ENCODE results near the gene DPP10.

DPP10 gene

DNA sequence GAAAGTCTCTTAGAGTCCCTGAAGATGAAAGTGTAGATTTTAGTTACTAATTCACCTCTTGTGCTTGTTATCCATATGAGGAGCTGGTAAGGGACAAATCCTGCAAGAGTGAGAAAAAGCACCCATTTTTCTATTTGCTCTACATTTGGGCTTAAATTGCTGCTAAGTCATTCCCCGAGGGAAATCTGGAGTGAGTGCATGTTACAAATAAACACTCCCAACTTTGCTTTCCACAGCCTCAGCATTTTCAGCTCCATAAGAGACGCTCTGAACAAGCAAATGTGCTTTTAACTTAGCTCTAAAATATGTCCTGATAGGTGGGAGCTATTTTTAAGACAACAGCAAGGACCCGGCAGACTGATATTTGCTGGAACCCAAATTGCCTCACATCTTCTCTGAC, 126.7 kb downstream of the DPP10 start:
- TF ChIP-seq FOXP2 (optimal IDR thresholded peaks at IDR 0.05; ENCODE audit: borderline replicate concordance, extremely low read depth, extremely low read length, insufficient read depth) (no peak), SIN3A (IDR thresholded peaks at IDR 0.05; ENCODE audit: borderline replicate concordance, insufficient read depth, low read length) (no peak), TAF1 (IDR thresholded peaks at IDR 0.05; ENCODE audit: borderline replicate concordance, insufficient read depth, low read length) (no peak), POLR2AphosphoS5 (IDR thresholded peaks at IDR 0.05; ENCODE audit: low read depth, low read length) (no peak)
- TF ChIP-seq, protein P1, sequence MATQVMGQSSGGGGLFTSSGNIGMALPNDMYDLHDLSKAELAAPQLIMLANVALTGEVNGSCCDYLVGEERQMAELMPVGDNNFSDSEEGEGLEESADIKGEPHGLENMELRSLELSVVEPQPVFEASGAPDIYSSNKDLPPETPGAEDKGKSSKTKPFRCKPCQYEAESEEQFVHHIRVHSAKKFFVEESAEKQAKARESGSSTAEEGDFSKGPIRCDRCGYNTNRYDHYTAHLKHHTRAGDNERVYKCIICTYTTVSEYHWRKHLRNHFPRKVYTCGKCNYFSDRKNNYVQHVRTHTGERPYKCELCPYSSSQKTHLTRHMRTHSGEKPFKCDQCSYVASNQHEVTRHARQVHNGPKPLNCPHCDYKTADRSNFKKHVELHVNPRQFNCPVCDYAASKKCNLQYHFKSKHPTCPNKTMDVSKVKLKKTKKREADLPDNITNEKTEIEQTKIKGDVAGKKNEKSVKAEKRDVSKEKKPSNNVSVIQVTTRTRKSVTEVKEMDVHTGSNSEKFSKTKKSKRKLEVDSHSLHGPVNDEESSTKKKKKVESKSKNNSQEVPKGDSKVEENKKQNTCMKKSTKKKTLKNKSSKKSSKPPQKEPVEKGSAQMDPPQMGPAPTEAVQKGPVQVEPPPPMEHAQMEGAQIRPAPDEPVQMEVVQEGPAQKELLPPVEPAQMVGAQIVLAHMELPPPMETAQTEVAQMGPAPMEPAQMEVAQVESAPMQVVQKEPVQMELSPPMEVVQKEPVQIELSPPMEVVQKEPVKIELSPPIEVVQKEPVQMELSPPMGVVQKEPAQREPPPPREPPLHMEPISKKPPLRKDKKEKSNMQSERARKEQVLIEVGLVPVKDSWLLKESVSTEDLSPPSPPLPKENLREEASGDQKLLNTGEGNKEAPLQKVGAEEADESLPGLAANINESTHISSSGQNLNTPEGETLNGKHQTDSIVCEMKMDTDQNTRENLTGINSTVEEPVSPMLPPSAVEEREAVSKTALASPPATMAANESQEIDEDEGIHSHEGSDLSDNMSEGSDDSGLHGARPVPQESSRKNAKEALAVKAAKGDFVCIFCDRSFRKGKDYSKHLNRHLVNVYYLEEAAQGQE (IDR thresholded peaks at IDR 0.05; ENCODE audit: insufficient read depth in 1 of 2, low read depth in 2 of 2, low read length in 2 of 2) = no peak

DNA sequence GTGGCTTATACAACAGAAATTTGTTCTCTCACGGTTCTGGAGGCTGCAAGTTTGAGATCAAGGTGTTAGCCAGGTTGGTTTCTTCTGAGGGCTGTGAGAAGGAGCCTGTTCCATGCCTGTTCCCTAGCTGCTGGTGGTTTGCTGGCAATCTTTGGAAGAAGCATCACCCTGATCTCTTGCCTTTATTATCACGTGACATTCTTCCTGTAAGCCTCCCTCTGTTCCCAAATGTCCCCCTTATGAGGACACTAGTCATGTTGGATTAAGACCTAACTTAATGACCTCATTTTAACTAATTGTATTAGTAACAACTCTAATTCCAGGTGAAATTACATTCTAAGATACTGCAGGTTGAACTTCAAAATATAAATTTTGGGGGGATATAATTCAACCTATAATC, 135.2 kb downstream of the DPP10 start:
- TF ChIP-seq SIN3A (IDR thresholded peaks at IDR 0.05; ENCODE audit: borderline replicate concordance, insufficient read depth, low read length) (no peak), POLR2AphosphoS5 (IDR thresholded peaks at IDR 0.05; ENCODE audit: low read depth, low read length) (no peak), FOXP2 (optimal IDR thresholded peaks at IDR 0.05; ENCODE audit: borderline replicate concordance, extremely low read depth, extremely low read length, insufficient read depth) (no peak), TAF1 (IDR thresholded peaks at IDR 0.05; ENCODE audit: borderline replicate concordance, insufficient read depth, low read length) (no peak)
- TF ChIP-seq, protein P1 (IDR thresholded peaks at IDR 0.05; ENCODE audit: insufficient read depth in 1 of 2, low read depth in 2 of 2, low read length in 2 of 2) = no peak

DNA sequence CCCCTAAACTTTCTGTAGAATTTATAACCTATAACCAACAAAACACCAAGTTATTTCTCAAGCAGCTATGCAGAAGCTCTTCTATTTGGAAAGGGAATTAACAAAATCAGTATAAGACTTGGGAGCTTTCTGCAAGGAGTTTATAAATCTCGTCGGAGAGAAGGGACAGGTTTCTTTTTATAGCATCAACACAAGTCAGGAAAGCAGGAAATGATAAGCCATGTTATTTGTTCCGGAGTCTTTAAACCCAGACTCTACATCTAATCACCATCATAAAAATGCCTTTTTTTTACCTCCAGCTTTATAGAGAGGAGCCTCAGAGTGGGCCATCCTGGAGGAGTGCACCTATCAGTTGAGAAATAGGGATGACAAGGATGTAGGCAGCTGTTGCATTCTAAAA, 137.1 kb downstream of the DPP10 start:
- TF ChIP-seq TAF1 (IDR thresholded peaks at IDR 0.05; ENCODE audit: borderline replicate concordance, insufficient read depth, low read length) = no peak
- no peak for TF ChIP-seq FOXP2 (optimal IDR thresholded peaks at IDR 0.05; ENCODE audit: borderline replicate concordance, extremely low read depth, extremely low read length, insufficient read depth)
- TF ChIP-seq SIN3A (IDR thresholded peaks at IDR 0.05; ENCODE audit: borderline replicate concordance, insufficient read depth, low read length) = no peak
- TF ChIP-seq, protein P1 (IDR thresholded peaks at IDR 0.05; ENCODE audit: insufficient read depth in 1 of 2, low read depth in 2 of 2, low read length in 2 of 2) = no peak
- no peak for TF ChIP-seq POLR2AphosphoS5 (IDR thresholded peaks at IDR 0.05; ENCODE audit: low read depth, low read length)

DNA sequence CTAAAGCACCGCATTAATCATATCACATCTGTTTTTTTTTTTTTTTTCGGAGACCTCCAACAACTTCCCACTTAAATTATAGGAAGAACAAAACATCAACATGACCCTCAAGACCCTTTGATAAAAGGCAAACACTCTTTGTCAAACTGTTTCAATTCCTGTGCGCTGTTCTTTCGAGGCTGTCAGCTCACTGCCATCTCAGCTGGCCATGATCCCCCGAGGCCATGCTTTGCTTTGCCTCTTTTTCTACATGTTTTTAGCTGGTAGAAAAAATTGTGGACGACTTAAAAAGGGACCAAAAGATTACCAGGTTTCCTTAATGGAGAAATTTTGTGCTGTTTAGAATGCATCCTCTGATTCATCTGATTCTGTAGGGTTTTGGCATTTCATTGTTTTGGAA, 138.2 kb downstream of the DPP10 start:
- TF ChIP-seq POLR2AphosphoS5 (IDR thresholded peaks at IDR 0.05; ENCODE audit: low read depth, low read length) (no peak), FOXP2 (optimal IDR thresholded peaks at IDR 0.05; ENCODE audit: borderline replicate concordance, extremely low read depth, extremely low read length, insufficient read depth) (no peak), TAF1 (IDR thresholded peaks at IDR 0.05; ENCODE audit: borderline replicate concordance, insufficient read depth, low read length) (no peak), SIN3A (IDR thresholded peaks at IDR 0.05; ENCODE audit: borderline replicate concordance, insufficient read depth, low read length) (no peak)
- TF ChIP-seq, protein P1 (IDR thresholded peaks at IDR 0.05; ENCODE audit: insufficient read depth in 1 of 2, low read depth in 2 of 2, low read length in 2 of 2) = no peak

DNA sequence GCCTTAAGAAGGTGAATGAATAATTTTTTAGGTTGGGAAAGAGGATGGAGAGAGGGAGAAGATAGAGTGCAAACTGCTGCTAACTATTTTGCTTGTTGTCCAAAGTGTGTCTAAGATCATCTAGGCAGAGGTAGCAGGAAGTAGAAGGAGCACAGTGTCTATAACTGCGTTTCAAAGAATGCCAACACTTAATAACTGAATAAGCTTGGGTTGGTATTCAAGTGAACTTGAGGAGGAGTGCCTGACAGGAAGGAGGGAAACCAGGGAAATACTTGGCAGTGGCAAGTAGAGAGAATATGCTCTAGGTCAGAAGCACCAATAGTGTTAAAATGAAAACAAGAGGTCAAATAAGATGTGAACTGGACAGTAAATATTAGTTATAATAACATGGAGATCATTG, 155.9 kb downstream of the DPP10 start:
- TF ChIP-seq, protein P1 (IDR thresholded peaks at IDR 0.05; ENCODE audit: insufficient read depth in 1 of 2, low read depth in 2 of 2, low read length in 2 of 2) = no peak
- TF ChIP-seq FOXP2 (optimal IDR thresholded peaks at IDR 0.05; ENCODE audit: borderline replicate concordance, extremely low read depth, extremely low read length, insufficient read depth) (no peak), SIN3A (IDR thresholded peaks at IDR 0.05; ENCODE audit: borderline replicate concordance, insufficient read depth, low read length) (no peak), POLR2AphosphoS5 (IDR thresholded peaks at IDR 0.05; ENCODE audit: low read depth, low read length) (no peak), TAF1 (IDR thresholded peaks at IDR 0.05; ENCODE audit: borderline replicate concordance, insufficient read depth, low read length) (no peak)
